DOHH2 (cell line): ENCODE results near the gene SLC2A11.

ENCODE experiments used
- EZH2phosphoT487 ChIP-seq: fragments of 200-600 bp; sonication (generic); IDR thresholded peaks from 2 replicates; pipeline ENCODE4 v1.6.1; 2017; ENCODE audit warnings: borderline replicate concordance, mild to moderate bottlenecking, antibody characterized with exemption, low read length, moderate library complexity, mixed read lengths
- TF ChIP-seq, protein P1 (sequence below): fragments of 200-600 bp; sonication (generic); IDR thresholded peaks from one replicate; pipeline ENCODE4 v1.5.1; 2014; ENCODE audit warnings: antibody characterized with exemption, mild to moderate bottlenecking, low read depth, low read length; ENCODE audit not compliant: poor library complexity, severe bottlenecking

DNA sequence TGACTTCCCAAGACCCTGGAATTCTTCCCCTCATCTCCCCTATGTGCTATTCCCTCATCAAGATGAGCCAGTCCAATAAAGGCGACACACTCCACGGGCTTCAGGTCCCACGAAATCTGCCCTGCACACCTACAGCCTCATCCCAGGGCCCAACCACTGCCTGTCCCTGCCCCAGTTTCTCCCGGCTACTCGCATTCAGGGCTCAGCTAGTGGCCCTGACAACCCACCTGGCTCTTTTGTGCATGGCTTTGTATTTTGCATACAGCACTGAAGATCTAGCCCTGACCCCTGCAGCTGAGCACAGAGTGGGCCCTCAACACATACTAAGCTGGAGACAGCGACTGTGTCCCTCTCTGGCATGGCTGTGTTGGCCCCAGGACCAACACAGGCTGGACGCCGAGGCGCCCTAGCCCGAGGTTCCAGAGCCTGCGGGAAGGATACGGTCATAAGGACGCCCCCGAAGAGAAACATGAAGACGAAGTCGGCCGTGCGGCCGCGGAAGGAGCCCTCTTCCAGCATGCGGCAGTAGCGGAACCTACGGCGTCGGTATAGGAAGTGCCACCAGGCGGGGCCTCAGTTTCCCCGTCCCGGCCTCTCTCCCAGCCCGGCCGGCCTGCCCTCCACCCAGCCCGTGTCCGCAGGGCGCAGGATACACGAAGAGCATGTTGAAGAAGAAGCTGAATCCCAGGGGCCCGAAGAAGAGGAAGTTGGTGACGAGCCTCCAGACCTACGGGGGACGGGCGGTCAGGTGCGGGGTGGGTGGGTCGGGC, 19.6 kb upstream of the SLC2A11 start:
- TF ChIP-seq, protein P1, sequence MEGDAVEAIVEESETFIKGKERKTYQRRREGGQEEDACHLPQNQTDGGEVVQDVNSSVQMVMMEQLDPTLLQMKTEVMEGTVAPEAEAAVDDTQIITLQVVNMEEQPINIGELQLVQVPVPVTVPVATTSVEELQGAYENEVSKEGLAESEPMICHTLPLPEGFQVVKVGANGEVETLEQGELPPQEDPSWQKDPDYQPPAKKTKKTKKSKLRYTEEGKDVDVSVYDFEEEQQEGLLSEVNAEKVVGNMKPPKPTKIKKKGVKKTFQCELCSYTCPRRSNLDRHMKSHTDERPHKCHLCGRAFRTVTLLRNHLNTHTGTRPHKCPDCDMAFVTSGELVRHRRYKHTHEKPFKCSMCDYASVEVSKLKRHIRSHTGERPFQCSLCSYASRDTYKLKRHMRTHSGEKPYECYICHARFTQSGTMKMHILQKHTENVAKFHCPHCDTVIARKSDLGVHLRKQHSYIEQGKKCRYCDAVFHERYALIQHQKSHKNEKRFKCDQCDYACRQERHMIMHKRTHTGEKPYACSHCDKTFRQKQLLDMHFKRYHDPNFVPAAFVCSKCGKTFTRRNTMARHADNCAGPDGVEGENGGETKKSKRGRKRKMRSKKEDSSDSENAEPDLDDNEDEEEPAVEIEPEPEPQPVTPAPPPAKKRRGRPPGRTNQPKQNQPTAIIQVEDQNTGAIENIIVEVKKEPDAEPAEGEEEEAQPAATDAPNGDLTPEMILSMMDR = no peak
- no peak for TF ChIP-seq EZH2phosphoT487
